ENCODE measurements around the gene AP1S1.

Gene AP1S1

GRCh38 chr7:101179713-101180112 is 25.4 kb downstream of the AP1S1 start:
- no peak for DNase-seq (ENCODE audit: low read depth)
- no peak overlapping the region for H3K4me3 ChIP-seq (ENCODE audit: low read depth, low read length)
- TF ChIP-seq CTCF (IDR thresholded peaks at IDR 0.05; ENCODE audit: low read depth, low read length, missing control alignments): no peak

- no peak within 1 kb of the TSS for H3K4me3 ChIP-seq (ENCODE audit: low read depth, low read length)
- TF ChIP-seq CTCF (IDR thresholded peaks at IDR 0.05; ENCODE audit: low read depth, low read length, missing control alignments): no peak
- no peak for DNase-seq (ENCODE audit: low read depth)
Observed at GRCh38 chr7:101180130-101180755, 26.0 kb downstream of the AP1S1 start, which contains the start of gene NAT16. TSS of gene NAT16 (minus strand) at chr7:101180293. CDS start at chr7:101174807, 5,486 bp downstream.

- DNase-seq (ENCODE audit: low read depth): no peak
- no peak for TF ChIP-seq CTCF (IDR thresholded peaks at IDR 0.05; ENCODE audit: low read depth, low read length, missing control alignments)
- H3K4me3 ChIP-seq (ENCODE audit: low read depth, low read length): no peak overlapping the region
Observed at GRCh38 chr7:101185258-101185839, 31.1 kb downstream of the AP1S1 start.

GRCh38 chr7:101186194-101186593 is 31.9 kb downstream of the AP1S1 start:
- TF ChIP-seq CTCF (IDR thresholded peaks at IDR 0.05; ENCODE audit: low read depth, low read length, missing control alignments): no peak

GRCh38 chr7:101186844-101187428 is 32.7 kb downstream of the AP1S1 start:
- no peak for TF ChIP-seq CTCF (IDR thresholded peaks at IDR 0.05; ENCODE audit: low read depth, low read length, missing control alignments)
- H3K4me3 ChIP-seq (ENCODE audit: low read depth, low read length): no peak overlapping the region
- DNase-seq (ENCODE audit: low read depth): no peak

More at GRCh38 chr7:101186194-101186593, 31.9 kb downstream of the AP1S1 start:
- DNase-seq (ENCODE audit: low read depth): no peak
- no peak overlapping the region for H3K4me3 ChIP-seq (ENCODE audit: low read depth, low read length)

GRCh38 chr7:101189109-101189508 is 34.8 kb downstream of the AP1S1 start:
- no peak overlapping the region for H3K4me3 ChIP-seq (ENCODE audit: low read depth, low read length)
- no peak for TF ChIP-seq CTCF (IDR thresholded peaks at IDR 0.05; ENCODE audit: low read depth, low read length, missing control alignments)
- DNase-seq (ENCODE audit: low read depth): no peak
